ENCODE results near the gene DUS2.

Gene DUS2

DNA sequence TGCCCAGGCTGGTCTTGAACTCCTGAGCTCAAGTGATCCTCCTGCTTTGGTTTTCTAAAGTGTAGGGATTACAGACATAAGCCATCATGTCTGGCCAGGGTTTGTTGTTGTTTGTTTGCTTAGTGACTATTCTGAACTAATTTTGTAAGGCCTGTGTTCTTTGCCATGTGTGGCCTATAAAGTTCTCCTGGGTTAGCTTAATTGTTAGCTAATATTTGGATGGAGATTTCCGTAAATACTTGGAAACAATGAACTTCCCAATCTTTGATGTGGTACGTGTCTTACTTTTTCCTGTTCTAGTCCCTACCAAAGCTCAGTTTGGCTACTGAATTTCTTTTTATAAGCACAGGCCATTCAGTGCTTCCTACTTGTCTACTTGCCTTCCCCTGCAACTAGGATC, 24.9 kb downstream of the DUS2 start:
- DNase-seq, result no peak

DNA sequence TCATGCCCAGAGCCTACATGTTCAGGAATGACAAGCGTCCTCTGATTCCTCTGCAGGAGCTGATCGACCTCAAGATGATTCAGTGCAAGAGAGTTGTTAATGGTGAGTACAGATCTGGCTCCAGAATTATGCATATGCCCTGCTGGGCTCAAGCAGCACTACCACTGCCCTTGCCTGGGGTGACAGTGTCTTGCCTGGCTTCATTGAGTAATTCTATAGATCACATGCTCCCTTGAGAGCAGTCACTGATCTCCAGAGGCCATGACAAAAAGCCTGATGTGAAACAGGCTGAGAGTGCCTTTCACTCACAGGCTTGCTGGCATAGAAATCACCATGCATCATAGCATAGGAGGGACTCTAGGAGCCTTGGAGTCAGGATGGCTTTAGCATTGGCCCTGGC, 26.4 kb downstream of the DUS2 start:
- no peak for DNase-seq

DNA sequence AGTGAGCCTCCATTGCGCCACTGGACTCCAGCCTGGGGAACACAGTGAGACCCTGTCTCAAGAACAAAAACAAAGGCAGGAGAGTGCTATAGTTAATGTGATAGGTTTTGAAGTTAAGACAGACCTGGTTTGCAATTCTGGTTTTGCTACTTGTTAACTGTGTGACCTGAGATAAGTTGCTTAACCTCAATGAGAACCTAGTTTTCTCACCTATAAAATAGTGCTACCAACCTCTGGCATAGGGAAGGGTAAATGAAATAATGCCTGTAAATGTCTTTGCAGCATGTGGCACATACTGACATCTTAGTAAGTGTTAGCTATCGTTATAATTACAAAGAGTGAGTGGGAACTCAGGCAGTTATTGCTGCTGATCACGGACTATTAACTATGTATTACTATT, 32.3 kb downstream of the DUS2 start:
- DNase-seq, result no peak

GRCh38 chr16:68059804-68060203, 36.7 kb downstream of the DUS2 start:
- no peak for DNase-seq

GRCh38 chr16:68061396-68061795, 38.3 kb downstream of the DUS2 start:
- no peak for DNase-seq

- no peak for DNase-seq
Measured at GRCh38 chr16:68062910-68063393, 39.9 kb downstream of the DUS2 start.

- DNase-seq, result peak; percentile 14 to 53
Measured at GRCh38 chr16:68064791-68065365, 41.8 kb downstream of the DUS2 start.

GRCh38 chr16:68065716-68066305, 42.7 kb downstream of the DUS2 start:
- DNase-seq, result no peak

GRCh38 chr16:68066763-68067162, 43.7 kb downstream of the DUS2 start:
- no peak for DNase-seq

DNA sequence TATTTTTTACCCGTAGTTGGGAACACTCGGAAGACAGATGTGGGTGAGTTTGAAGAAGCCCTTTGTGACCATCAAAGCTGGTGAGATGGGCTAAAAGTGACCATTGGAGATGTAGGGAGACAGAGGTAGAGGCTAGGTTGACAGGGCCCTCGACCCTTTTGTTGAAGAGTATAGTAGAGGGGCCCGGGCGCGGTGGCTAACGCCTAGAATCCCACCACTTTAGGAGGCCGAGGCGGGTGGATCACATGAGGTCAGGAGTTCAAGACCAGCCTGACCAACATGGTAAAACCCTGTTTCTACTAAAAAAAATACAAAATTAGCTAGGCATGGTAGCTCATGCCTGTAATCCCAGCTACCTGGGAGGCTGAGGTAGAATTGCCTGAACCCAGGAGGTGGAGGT, 45.8 kb downstream of the DUS2 start:
- no peak for DNase-seq

DNA sequence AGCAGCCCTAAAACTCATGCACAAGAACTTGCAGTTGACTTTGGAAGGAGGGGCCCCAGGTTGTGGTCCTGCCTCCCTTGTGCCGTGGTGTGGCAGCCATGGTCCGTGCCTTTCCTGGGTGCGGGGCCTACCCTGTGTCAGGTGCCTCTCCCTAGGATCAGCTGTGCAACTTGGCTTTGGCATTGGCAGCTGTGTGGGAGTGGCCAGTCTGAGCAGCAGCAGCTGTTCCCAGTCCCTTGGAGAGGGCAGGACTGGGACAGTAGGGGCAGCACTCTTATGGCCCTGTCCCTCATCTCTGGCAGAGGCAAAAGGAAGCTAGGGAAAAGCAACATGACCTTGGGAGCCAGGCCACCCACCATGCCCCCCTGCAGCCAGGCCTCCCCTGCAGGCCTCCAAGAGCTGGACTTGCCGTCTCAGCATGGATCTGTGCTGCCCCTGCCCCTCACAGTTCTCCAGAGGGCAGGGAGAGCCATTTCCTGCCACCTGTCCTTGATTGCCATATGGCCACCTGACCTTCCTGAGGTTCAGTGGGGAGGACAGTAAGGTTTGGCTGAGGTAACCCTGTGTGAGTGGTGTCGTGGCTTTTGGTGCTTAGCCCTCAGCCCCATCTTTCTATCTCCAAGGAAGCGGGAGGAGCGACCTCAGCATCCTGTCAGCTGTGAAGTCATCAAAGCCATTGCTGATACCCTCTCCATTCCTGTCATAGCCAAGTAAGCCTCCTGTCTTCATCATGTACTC, 46.6 kb downstream of the DUS2 start:
- peak; percentile 76 to 93 for DNase-seq

- DNase-seq, result no peak
Measured at GRCh38 chr16:68070249-68070730, 47.2 kb downstream of the DUS2 start.

- DNase-seq, result no peak
Measured at GRCh38 chr16:68070806-68071517, 47.9 kb downstream of the DUS2 start.

GRCh38 chr16:68071518-68071901, 48.4 kb downstream of the DUS2 start:
- no peak for DNase-seq

GRCh38 chr16:68072038-68072695, 49.1 kb downstream of the DUS2 start:
- no peak for DNase-seq

DNA sequence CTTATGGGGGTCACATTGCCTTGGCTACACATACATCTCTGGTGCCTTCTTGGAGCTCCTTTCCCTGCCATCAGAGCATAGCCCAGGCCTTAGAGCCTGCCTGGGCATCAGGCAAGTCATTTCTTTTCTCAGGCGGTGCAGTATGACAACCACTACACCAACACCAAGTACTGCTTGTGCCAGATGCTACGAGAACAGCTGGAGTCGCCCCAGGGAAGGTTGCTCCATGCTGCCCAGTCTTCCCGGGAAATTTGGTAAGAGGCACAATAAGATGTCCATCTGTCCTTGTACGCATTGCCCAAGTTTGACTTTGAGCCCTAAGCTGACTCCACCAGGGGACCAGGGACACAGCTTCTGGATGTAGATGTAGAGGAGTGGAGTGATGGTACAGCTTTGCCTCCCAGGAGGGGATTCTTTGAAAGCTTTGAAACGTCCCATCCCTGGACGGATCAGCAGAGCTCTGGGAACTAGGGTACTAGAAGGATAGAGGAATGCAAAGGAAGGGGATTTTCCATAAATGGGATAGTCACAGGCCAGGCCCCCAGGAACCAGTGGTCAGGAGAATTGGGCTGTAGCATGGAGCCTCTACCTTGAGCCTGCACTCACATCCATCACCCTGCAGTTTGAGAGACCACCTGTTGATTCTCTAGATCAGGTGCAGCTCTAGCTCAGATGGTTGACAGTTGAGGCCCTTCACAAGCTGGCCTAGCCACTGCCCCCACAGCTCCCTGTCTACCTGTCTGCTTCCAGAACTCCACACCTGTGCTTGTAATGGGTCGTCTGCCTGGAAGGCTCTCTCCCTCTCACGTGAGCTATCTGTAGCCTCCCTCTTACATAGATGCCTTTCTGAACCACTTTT, 51.0 kb downstream of the DUS2 start:
- no peak for DNase-seq

GRCh38 chr16:68074850-68075555, 51.9 kb downstream of the DUS2 start:
- no peak for DNase-seq

- DNase-seq, result no peak
Measured at GRCh38 chr16:68075980-68076379, 52.9 kb downstream of the DUS2 start.

- DNase-seq, result no peak
Measured at GRCh38 chr16:68076560-68076959, 53.5 kb downstream of the DUS2 start.

DNA sequence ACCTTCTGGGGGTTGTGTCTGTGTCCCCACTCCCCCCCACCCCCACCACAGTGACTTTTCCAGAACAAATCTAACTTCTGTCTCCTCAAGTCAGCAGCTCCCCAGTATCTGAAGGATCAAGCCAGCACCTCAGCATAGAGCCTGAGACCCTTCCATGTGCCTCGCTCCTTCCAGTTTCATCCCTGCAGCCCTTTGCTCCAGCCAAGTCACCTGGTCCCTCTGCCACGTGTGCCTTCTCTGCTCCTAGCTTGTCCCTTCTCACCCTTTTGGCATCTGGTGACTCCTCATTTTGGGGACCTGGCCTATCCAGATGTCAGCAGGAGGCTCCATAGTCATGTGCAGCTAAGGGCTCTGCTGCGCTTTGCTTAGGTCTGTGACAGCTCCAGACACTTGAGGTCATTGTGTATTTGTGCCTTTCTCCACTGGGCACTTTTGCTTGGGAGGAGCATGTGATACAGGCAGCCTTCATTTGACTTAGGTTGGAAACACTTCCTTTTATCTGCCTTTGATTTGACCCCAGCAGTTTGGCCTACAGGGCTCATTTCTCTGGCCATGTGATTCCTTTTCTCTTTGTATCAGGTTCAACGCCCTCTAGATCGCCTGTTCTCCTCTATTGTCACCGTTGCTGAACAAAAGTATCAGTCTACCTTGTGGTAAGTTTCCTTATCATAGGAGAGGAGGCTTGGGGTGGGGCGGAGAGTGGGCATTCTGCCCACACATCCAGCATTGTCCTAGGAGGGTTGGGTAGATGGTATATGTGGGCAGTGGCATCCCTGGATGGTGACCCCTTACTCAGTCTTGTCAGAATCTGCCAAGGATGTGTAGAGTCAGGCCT, 55.0 kb downstream of the DUS2 start:
- no peak for DNase-seq
